Tibial nerve (tissue), 4 donors: ENCODE data around the gene RIMS3. TPM values are rescaled to one million over a fixed set of nuclear protein-coding genes. Genes with fewer than 3 reads are reported as not detected.

Source experiments
- DNase-seq, 2 donors: peaks; one replicate each; pipeline ENCODE4 v3.0.0-alpha.2; 2019; ENCODE audit warnings: low spot score in 2 of 2
- H3K27ac ChIP-seq, 4 donors: fragments of 200-600 bp; sonication (generic) in 3 of 4; one replicate each; pipeline ENCODE4 v1.5.1; 2017 to 2019; ENCODE audit warnings: mild to moderate bottlenecking in 1 of 4
- H3K27me3 ChIP-seq, 2 donors: fragments of 200-600 bp; sonication (generic) in 1 of 2; one replicate each; pipeline versions ENCODE4 v1.5.1 to v1.6.0; 2017 to 2019
- H3K36me3 ChIP-seq, 3 donors: fragments of 200-600 bp; sonication (generic); one replicate each; pipeline ENCODE4 v1.5.1; 2018 to 2019
- H3K4me1 ChIP-seq, 4 donors: fragments of 200-600 bp; sonication (generic) in 3 of 4; one replicate each; pipeline ENCODE4 v1.5.1; 2017 to 2019
- H3K4me3 ChIP-seq, 4 donors: fragments of 200-600 bp; sonication (generic) in 3 of 4; one replicate each; pipeline ENCODE4 v1.5.1; 2017 to 2019; ENCODE audit warnings: mild to moderate bottlenecking in 1 of 4, moderate library complexity in 1 of 4
- H3K9me3 ChIP-seq, 4 donors: fragments of 200-600 bp; sonication (generic) in 3 of 4; one replicate each; pipeline ENCODE4 v1.5.1; 2017 to 2019
- CTCF ChIP-seq, 5 experiments: fragments of 200-600 bp in 3 of 5; fragments of 450-650 bp in 2 of 5; sonication (generic) in 3 of 5; IDR thresholded peaks; one replicate each; pipeline ENCODE4 v1.5.1; 2016 to 2019; ENCODE audit warnings: antibody characterized with exemption in 5 of 5, mild to moderate bottlenecking in 3 of 5, moderate library complexity in 2 of 5
- EP300 ChIP-seq, 2 donors: sonication (generic); formaldehyde crosslinking; IDR thresholded peaks; one replicate each; pipeline ENCODE4 v1.6.1; 2017; ENCODE audit warnings: antibody characterized with exemption in 2 of 2, mild to moderate bottlenecking in 1 of 2
- POLR2A ChIP-seq, 2 donors: fragments of 450-650 bp; IDR thresholded peaks; one replicate each; pipeline ENCODE4 v1.6.1; 2017; ENCODE audit warnings: antibody characterized with exemption in 2 of 2, mild to moderate bottlenecking in 2 of 2, moderate library complexity in 2 of 2
- WGBS, 2 donors: methylation state at CpG; one replicate each; pipeline ENCODE4 v1.1.5; 2018; 5-methylcytosine and 5-hydroxymethylcytosine counted together
- total RNA-seq, 4 donors: library from RNA; depleted of rRNA; stranded (reverse); fragments of >200 nt; gene quantifications; one replicate each; pipeline ENCODE4 v1.1.0, GENCODE V29; 2016

Gene RIMS3
- total RNA-seq, 4 donors from 2014 or later, result 2.1 to 6.9 (median 4.0) TPM

GRCh38 chr1:40625476-40626382, 39.8 kb downstream of the RIMS3 start:
- Histone ChIP-seq H3K9me3 (no peaks in the 10 kb centered on the region), H3K27me3 (no peaks in the 10 kb centered on the region), H3K36me3 (peaks cover 0 to 5% (median 0%) of the 10 kb centered on the region in 3 donors), H3K27ac (no peak overlapping the region), H3K4me1 (no peaks in the 10 kb centered on the region), H3K4me3 (no peak overlapping the region)
- no peak for TF ChIP-seq CTCF (IDR thresholded peaks at IDR 0.05)
- no peak for TF ChIP-seq POLR2A (IDR thresholded peaks at IDR 0.05)
- TF ChIP-seq EP300 (IDR thresholded peaks at IDR 0.05), result no peak
- WGBS, 2 donors, result 71 to 72% methylated on average over 15 to 18 of the region's 18 CpGs
- no peak for DNase-seq

- TF ChIP-seq CTCF (IDR thresholded peaks at IDR 0.05) (no peak), EP300 (IDR thresholded peaks at IDR 0.05) (no peak), POLR2A (IDR thresholded peaks at IDR 0.05) (no peak)
- DNase-seq, result no peak
- Histone ChIP-seq H3K9me3 (no peaks in the 10 kb centered on the region), H3K4me3 (no peak overlapping the region), H3K36me3 (peaks cover 0 to 7% (median 0%) of the 10 kb centered on the region in 3 donors), H3K27me3 (no peaks in the 10 kb centered on the region), H3K27ac (no peak overlapping the region), H3K4me1 (no peaks in the 10 kb centered on the region)
- 56 to 66% methylated on average over 4 of the region's 4 CpGs for WGBS, 2 donors
Measured at GRCh38 chr1:40625076-40625475, 40.4 kb downstream of the RIMS3 start.

GRCh38 chr1:40622936-40623629, 42.4 kb downstream of the RIMS3 start:
- peaks cover 0 to 2% (median 0%) of the 10 kb centered on the region in 4 donors for H3K9me3 ChIP-seq
- H3K4me3 ChIP-seq, result no peak overlapping the region
- H3K27ac ChIP-seq, result no peak overlapping the region
- no peaks in the 10 kb centered on the region for H3K27me3 ChIP-seq
- DNase-seq, result no peak
- peaks cover 0 to 8% (median 0%) of the 10 kb centered on the region in 3 donors for H3K36me3 ChIP-seq
- 76 to 80% methylated on average over 4 of the region's 4 CpGs for WGBS, 2 donors
- H3K4me1 ChIP-seq, result no peaks in the 10 kb centered on the region
- TF ChIP-seq POLR2A (IDR thresholded peaks at IDR 0.05) (no peak), EP300 (IDR thresholded peaks at IDR 0.05) (no peak), CTCF (IDR thresholded peaks at IDR 0.05) (no peak)

- no peak overlapping the region for H3K4me3 ChIP-seq
- no peak overlapping the region for H3K27ac ChIP-seq
- 76 to 84% methylated on average over 5 to 6 of the region's 6 CpGs for WGBS, 2 donors
- peaks cover 0 to 8% (median 0%) of the 10 kb centered on the region in 3 donors for H3K36me3 ChIP-seq
- no peaks in the 10 kb centered on the region for H3K4me1 ChIP-seq
- TF ChIP-seq EP300 (IDR thresholded peaks at IDR 0.05) (no peak), CTCF (IDR thresholded peaks at IDR 0.05) (no peak), POLR2A (IDR thresholded peaks at IDR 0.05) (no peak)
- H3K9me3 ChIP-seq, result peaks cover 0 to 2% (median 0%) of the 10 kb centered on the region in 4 donors
- no peaks in the 10 kb centered on the region for H3K27me3 ChIP-seq
- DNase-seq, result no peak
Measured at GRCh38 chr1:40621821-40622450, 43.5 kb downstream of the RIMS3 start.
